Gastrocnemius medialis (tissue), 4 donors: Measurements from ENCODE around the gene CD40LG. TPM values are rescaled to one million over a fixed set of nuclear protein-coding genes. Genes with fewer than 3 reads are reported as not detected.

Experiments
- ATAC-seq, 2 donors: fragments of 150-250 bp; one replicate each; pipeline ENCODE4 v1.9.1; 2016
- DNase-seq, 2 donors: peaks; one replicate each; pipeline ENCODE4 v3.0.0-alpha.2; 2019
- H3K27ac ChIP-seq, 4 donors: fragments of 200-600 bp; sonication (generic); 1 replicate in 1 of 4; 2 replicates in 3 of 4; pipeline ENCODE4 v1.5.1; 2016 to 2018; ENCODE audit warnings: mild to moderate bottlenecking in 2 of 4, moderate library complexity in 1 of 4
- H3K27me3 ChIP-seq, 3 donors: fragments of 200-600 bp; sonication (generic) in 2 of 3; 1 replicate in 1 of 3; 2 replicates in 2 of 3; pipeline versions ENCODE4 v1.5.1 to v1.6.0; 2016 to 2019; ENCODE audit warnings: mild to moderate bottlenecking in 1 of 3, moderate library complexity in 1 of 3
- H3K36me3 ChIP-seq, 2 donors: fragments of 200-600 bp; sonication (generic) in 1 of 2; one replicate each; pipeline ENCODE4 v1.5.1; 2017 to 2018
- H3K4me1 ChIP-seq, 2 donors: fragments of 200-600 bp; sonication (generic) in 1 of 2; one replicate each; pipeline ENCODE4 v1.5.1; 2016 to 2017; ENCODE audit warnings: mild to moderate bottlenecking in 2 of 2
- H3K4me3 ChIP-seq, 4 donors: fragments of 200-600 bp; sonication (generic) in 3 of 4; 1 replicate in 1 of 4; 2 replicates in 3 of 4; pipeline ENCODE4 v1.5.1; 2016 to 2019; ENCODE audit warnings: mild to moderate bottlenecking in 2 of 4
- H3K9me3 ChIP-seq, 3 donors: fragments of 200-600 bp; sonication (generic) in 2 of 3; 1 replicate in 1 of 3; 2 replicates in 2 of 3; pipeline ENCODE4 v1.5.1; 2016 to 2019
- CTCF ChIP-seq, 5 experiments: fragments of 450-650 bp in 3 of 5; fragments of 200-600 bp in 2 of 5; sonication (generic) in 2 of 5; IDR thresholded peaks in 4 of 5; conservative IDR thresholded peaks in 1 of 5; 1 replicate in 4 of 5; 2 replicates in 1 of 5; pipeline ENCODE4 v1.5.1; 2016 to 2019; ENCODE audit warnings: antibody characterized with exemption in 5 of 5, mild to moderate bottlenecking in 3 of 5, moderate library complexity in 3 of 5
- POLR2A ChIP-seq, 2 donors: fragments of 450-650 bp; IDR thresholded peaks; one replicate each; pipeline ENCODE4 v1.6.1; 2017; ENCODE audit warnings: antibody characterized with exemption in 2 of 2, mild to moderate bottlenecking in 2 of 2, moderate library complexity in 2 of 2
- in situ Hi-C, 4 donors: fragments of 200-750 bp; cut with MboI; loops; one replicate each; pipeline versions ENCODE4 v1.15.0 to v1.8.0; 2017; ENCODE audit warnings: low sequenced_read_pairs in 4 of 4
- intact Hi-C: fragments of 100-400 bp; cut with DNase I; formaldehyde crosslinking; loops from one replicate; pipeline ENCODE4 v1.15.1; 2023; ENCODE audit warnings: low total_unique reads
- total RNA-seq, 4 donors: library from RNA; depleted of rRNA; stranded (reverse); fragments of >200 nt; gene quantifications; one replicate each; pipeline versions ENCODE4 v1.1.0 to v1.2.3, GENCODE V29; 2016

Gene CD40LG
- total RNA-seq, 4 donors from 2014 or later: 0.23 TPM; not detected in 3

GRCh38 chrX:136660896-136661295, 12.9 kb downstream of the CD40LG start:
- no peak overlapping the region for H3K27ac ChIP-seq
- no peaks in the 10 kb centered on the region for H3K4me1 ChIP-seq
- H3K4me3 ChIP-seq: no peak overlapping the region
- in situ Hi-C loops: no loop called here
- DNase-seq (no peak), ATAC-seq (no peak)
- H3K9me3 ChIP-seq: peaks cover 0 to 5% (median 0%) of the 10 kb centered on the region in 3 donors
- no peaks in the 10 kb centered on the region for H3K36me3 ChIP-seq
- no peaks in the 10 kb centered on the region for H3K27me3 ChIP-seq
- no peak for TF ChIP-seq CTCF (IDR thresholded peaks at IDR 0.05 in 4 of 5, conservative IDR thresholded peaks at IDR 0.05 in 1 of 5)
- intact Hi-C loops: no loop called here

GRCh38 chrX:136662104-136662503, 14.1 kb downstream of the CD40LG start:
- H3K9me3 ChIP-seq: peaks cover 0 to 5% (median 0%) of the 10 kb centered on the region in 3 donors
- ATAC-seq (no peak), DNase-seq (no peak)
- TF ChIP-seq POLR2A (IDR thresholded peaks at IDR 0.05): no peak
- no peak for TF ChIP-seq CTCF (IDR thresholded peaks at IDR 0.05 in 4 of 5, conservative IDR thresholded peaks at IDR 0.05 in 1 of 5)
- H3K4me3 ChIP-seq: no peak overlapping the region
- H3K4me1 ChIP-seq: no peaks in the 10 kb centered on the region
- no peaks in the 10 kb centered on the region for H3K27me3 ChIP-seq
- H3K36me3 ChIP-seq: peaks cover 0 to 11% of the 10 kb centered on the region in 2 donors
- in situ Hi-C loops (no loop called here), intact Hi-C loops (no loop called here)
- H3K27ac ChIP-seq: no peak overlapping the region

DNA sequence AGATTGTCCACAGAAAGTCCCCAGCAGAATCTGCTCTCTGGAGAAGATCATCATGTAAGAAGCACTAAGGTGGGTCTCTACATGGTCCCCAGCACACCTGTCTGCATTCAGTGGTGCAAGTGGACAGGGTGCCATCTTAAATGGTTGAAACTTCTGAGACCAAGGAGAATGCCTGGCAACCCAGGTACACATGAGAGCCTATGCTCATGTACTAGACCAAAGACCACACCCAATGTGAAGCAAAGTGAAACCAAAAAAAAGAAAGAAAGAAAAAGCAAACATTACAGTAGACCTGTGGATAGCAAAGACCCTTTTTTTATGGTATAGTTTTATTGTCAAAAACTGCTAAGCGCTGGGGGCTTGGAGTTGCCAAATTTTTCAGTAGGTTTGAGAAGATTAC, 15.0 kb downstream of the CD40LG start:
- Histone ChIP-seq H3K27me3 (no peaks in the 10 kb centered on the region), H3K27ac (no peak overlapping the region), H3K4me3 (no peak overlapping the region), H3K9me3 (peaks cover 0 to 5% (median 0%) of the 10 kb centered on the region in 3 donors), H3K36me3 (peaks cover 0 to 19% of the 10 kb centered on the region in 2 donors), H3K4me1 (no peaks in the 10 kb centered on the region)
- TF ChIP-seq POLR2A (IDR thresholded peaks at IDR 0.05): no peak
- TF ChIP-seq CTCF (IDR thresholded peaks at IDR 0.05 in 4 of 5, conservative IDR thresholded peaks at IDR 0.05 in 1 of 5): no peak
- ATAC-seq (no peak), DNase-seq (no peak)
- in situ Hi-C loops (no loop called here), intact Hi-C loops (no loop called here)

GRCh38 chrX:136665258-136665900, 17.4 kb downstream of the CD40LG start:
- H3K36me3 ChIP-seq: peaks cover 0 to 31% of the 10 kb centered on the region in 2 donors
- no peaks in the 10 kb centered on the region for H3K27me3 ChIP-seq
- H3K4me1 ChIP-seq: no peaks in the 10 kb centered on the region
- no peak for ATAC-seq
- TF ChIP-seq CTCF (IDR thresholded peaks at IDR 0.05 in 4 of 5, conservative IDR thresholded peaks at IDR 0.05 in 1 of 5): no peak
- TF ChIP-seq POLR2A (IDR thresholded peaks at IDR 0.05): no peak
- H3K9me3 ChIP-seq: peaks cover 0 to 5% (median 0%) of the 10 kb centered on the region in 3 donors
- no peak overlapping the region for H3K27ac ChIP-seq
- no peak overlapping the region for H3K4me3 ChIP-seq
- intact Hi-C loops: no loop called here
- no peak for DNase-seq
- in situ Hi-C loops: no loop called here

- ATAC-seq: no peak
- no peak for TF ChIP-seq POLR2A (IDR thresholded peaks at IDR 0.05)
- in situ Hi-C loops: no loop called here
Measured at GRCh38 chrX:136666088-136666487, 18.1 kb downstream of the CD40LG start.

More at GRCh38 chrX:136666088-136666487, 18.1 kb downstream of the CD40LG start:
- DNase-seq: no peak
- intact Hi-C loops: no loop called here
- H3K27me3 ChIP-seq: no peaks in the 10 kb centered on the region
- H3K27ac ChIP-seq: no peak overlapping the region
- H3K36me3 ChIP-seq: peaks cover 0 to 36% of the 10 kb centered on the region in 2 donors
- no peak overlapping the region for H3K4me3 ChIP-seq
- peaks cover 0 to 5% (median 0%) of the 10 kb centered on the region in 3 donors for H3K9me3 ChIP-seq
- no peaks in the 10 kb centered on the region for H3K4me1 ChIP-seq
